ENCODE data around the gene EDIL3.

EDIL3 gene

GRCh38 chr5:83913593-83913992 lies 471.1 kb downstream of the EDIL3 start:
- TF ChIP-seq CTCF (conservative IDR thresholded peaks at IDR 0.05; ENCODE audit: control insufficient read depth, insufficient read depth, low read depth, low read length): no peak
- no peak for DNase-seq (ENCODE audit: low read depth)
- no peak overlapping the region for H3K4me3 ChIP-seq (ENCODE audit: control insufficient read depth, low read depth, low read length)

- no peak overlapping the region for H3K4me3 ChIP-seq (ENCODE audit: control insufficient read depth, low read depth, low read length)
- TF ChIP-seq CTCF (conservative IDR thresholded peaks at IDR 0.05; ENCODE audit: control insufficient read depth, insufficient read depth, low read depth, low read length): no peak
- no peak for DNase-seq (ENCODE audit: low read depth)
These were observed 473.2 kb downstream of the EDIL3 start for GRCh38 chr5:83911367-83911919.

GRCh38 chr5:83900306-83900705 lies 484.4 kb downstream of the EDIL3 start:
- TF ChIP-seq CTCF (conservative IDR thresholded peaks at IDR 0.05; ENCODE audit: control insufficient read depth, insufficient read depth, low read depth, low read length): no peak
- no peak overlapping the region for H3K4me3 ChIP-seq (ENCODE audit: control insufficient read depth, low read depth, low read length)
- DNase-seq (ENCODE audit: low read depth): no peak

GRCh38 chr5:83899326-83899970 lies 485.2 kb downstream of the EDIL3 start:
- TF ChIP-seq CTCF (conservative IDR thresholded peaks at IDR 0.05; ENCODE audit: control insufficient read depth, insufficient read depth, low read depth, low read length): no peak

GRCh38 chr5:83895860-83896259 lies 488.8 kb downstream of the EDIL3 start:
- DNase-seq (ENCODE audit: low read depth): peak; percentile 18
- H3K4me3 ChIP-seq (ENCODE audit: control insufficient read depth, low read depth, low read length): no peak overlapping the region
- no peak for TF ChIP-seq CTCF (conservative IDR thresholded peaks at IDR 0.05; ENCODE audit: control insufficient read depth, insufficient read depth, low read depth, low read length)

More at GRCh38 chr5:83899326-83899970, 485.2 kb downstream of the EDIL3 start:
- DNase-seq (ENCODE audit: low read depth): no peak
- H3K4me3 ChIP-seq (ENCODE audit: control insufficient read depth, low read depth, low read length): no peak overlapping the region

- TF ChIP-seq CTCF (conservative IDR thresholded peaks at IDR 0.05; ENCODE audit: control insufficient read depth, insufficient read depth, low read depth, low read length): no peak
- no peak for DNase-seq (ENCODE audit: low read depth)
- H3K4me3 ChIP-seq (ENCODE audit: control insufficient read depth, low read depth, low read length): no peak overlapping the region
These were observed 493.4 kb downstream of the EDIL3 start for GRCh38 chr5:83891261-83891660.
